ENCODE data around the gene LLCFC1.
A peak's percentile ranks its signal among the peaks of the same experiment; 100 is the strongest.

Gene LLCFC1

GRCh38 chr7:142908290-142908689 is 31.0 kb upstream of the LLCFC1 start:
- no peak overlapping the region for H2AK5ac ChIP-seq (ENCODE audit: low read length)
- H3K36me3 ChIP-seq (ENCODE audit: control insufficient read depth in 1 of 2, insufficient read depth in 2 of 2, low read length in 2 of 2), result no peaks in the 10 kb centered on the region
- no peak overlapping the region for H4K91ac ChIP-seq (ENCODE audit: low read depth, low read length)
- no CpG with 5 or more reads among the region's 11 CpGs for WGBS (ENCODE audit: extremely low coverage, insufficient coverage, insufficient read length)
- no peaks in the 10 kb centered on the region for H3K27me3 ChIP-seq (ENCODE audit: insufficient read depth, low read length)
- no peak overlapping the region for H2BK120ac ChIP-seq (ENCODE audit: insufficient read depth, low read length, poor library complexity)
- peaks cover 5% of the 10 kb centered on the region for H3K9me3 ChIP-seq (ENCODE audit: insufficient read depth, low read depth, low read length)
- no peak overlapping the region for H4K8ac ChIP-seq (ENCODE audit: low read depth, low read length)
- no peaks in the 10 kb centered on the region for H3K79me1 ChIP-seq (ENCODE audit: low read length)
- no peak overlapping the region for H2AFZ ChIP-seq (ENCODE audit: insufficient read depth, low read length, poor library complexity)
- no peak overlapping the region for H3K14ac ChIP-seq (ENCODE audit: low read length)
- H3K4me2 ChIP-seq (ENCODE audit: low read length), result no peak overlapping the region
- no peak overlapping the region for H3K23ac ChIP-seq (ENCODE audit: low read length)
- no peak overlapping the region for H3K9ac ChIP-seq (ENCODE audit: low read length)
- H3K4me3 ChIP-seq (ENCODE audit: low read depth, low read length), result no peak overlapping the region
- H3K18ac ChIP-seq (ENCODE audit: low read length), result no peak overlapping the region
- H2BK5ac ChIP-seq (ENCODE audit: low read depth, low read length, poor library complexity), result no peak overlapping the region
- no peak for DNase-seq
- peaks cover 0 to 3% of the 10 kb centered on the region in 2 experiments for H3K4me1 ChIP-seq (ENCODE audit: control insufficient read depth in 1 of 2, insufficient read depth in 2 of 2, low read length in 2 of 2)
- no peak overlapping the region for H2BK12ac ChIP-seq (ENCODE audit: low read length)
- no peak overlapping the region for H4K12ac ChIP-seq (ENCODE audit: low read depth, low read length)
- H3K4ac ChIP-seq (ENCODE audit: low read depth, low read length), result no peak overlapping the region
- H3K27ac ChIP-seq (ENCODE audit: low read depth, low read length), result no peak overlapping the region
- H3K79me2 ChIP-seq (ENCODE audit: control insufficient read depth, insufficient read depth, low read length, poor library complexity), result no peaks in the 10 kb centered on the region

- H3K27ac ChIP-seq (ENCODE audit: low read depth, low read length), result no peak overlapping the region
Measured at GRCh38 chr7:142908921-142909890, 30.1 kb upstream of the LLCFC1 start.

DNA sequence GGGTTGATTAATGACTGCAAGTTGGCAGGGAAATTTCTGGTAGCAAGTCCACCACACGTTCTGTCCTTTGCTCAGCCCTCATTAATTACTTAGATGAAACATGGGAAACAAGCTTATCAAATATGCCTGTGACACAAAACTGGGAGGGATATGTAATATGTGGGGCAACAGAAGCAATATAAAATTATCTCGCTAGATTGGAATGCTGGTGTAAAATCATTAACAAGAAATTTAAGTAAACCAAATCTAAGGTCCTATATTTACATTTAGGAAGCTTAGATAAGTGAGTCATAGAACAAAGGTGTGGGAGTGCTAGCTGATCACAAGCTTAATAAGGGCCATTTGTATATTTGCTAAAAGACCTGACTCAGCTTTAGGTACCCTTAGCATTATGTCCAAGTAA is 29.3 kb upstream of the LLCFC1 start:
- Histone ChIP-seq H2AK5ac (ENCODE audit: low read length) (no peak overlapping the region), H3K79me1 (ENCODE audit: low read length) (no peaks in the 10 kb centered on the region), H3K4ac (ENCODE audit: low read depth, low read length) (no peak overlapping the region), H2BK12ac (ENCODE audit: low read length) (no peak overlapping the region), H3K36me3 (ENCODE audit: control insufficient read depth in 1 of 2, insufficient read depth in 2 of 2, low read length in 2 of 2) (no peaks in the 10 kb centered on the region), H2BK120ac (ENCODE audit: insufficient read depth, low read length, poor library complexity) (no peak overlapping the region), H4K8ac (ENCODE audit: low read depth, low read length) (no peak overlapping the region), H4K12ac (ENCODE audit: low read depth, low read length) (no peak overlapping the region), H2BK5ac (ENCODE audit: low read depth, low read length, poor library complexity) (no peak overlapping the region), H3K18ac (ENCODE audit: low read length) (no peak overlapping the region), H3K79me2 (ENCODE audit: control insufficient read depth, insufficient read depth, low read length, poor library complexity) (no peaks in the 10 kb centered on the region), H3K27ac (ENCODE audit: low read depth, low read length) (no peak overlapping the region), H4K91ac (ENCODE audit: low read depth, low read length) (no peak overlapping the region), H3K4me2 (ENCODE audit: low read length) (no peak overlapping the region), H3K4me1 (ENCODE audit: control insufficient read depth in 1 of 2, insufficient read depth in 2 of 2, low read length in 2 of 2) (peaks cover 2 to 9% of the 10 kb centered on the region in 2 experiments), H3K4me3 (ENCODE audit: low read depth, low read length) (no peak overlapping the region), H3K9ac (ENCODE audit: low read length) (no peak overlapping the region), H2AFZ (ENCODE audit: insufficient read depth, low read length, poor library complexity) (no peak overlapping the region), H3K14ac (ENCODE audit: low read length) (no peak overlapping the region), H3K23ac (ENCODE audit: low read length) (no peak overlapping the region), H3K27me3 (ENCODE audit: insufficient read depth, low read length) (no peaks in the 10 kb centered on the region), H3K9me3 (ENCODE audit: insufficient read depth, low read depth, low read length) (peaks cover 5% of the 10 kb centered on the region)
- no CpG with 5 or more reads among the region's 2 CpGs for WGBS (ENCODE audit: extremely low coverage, insufficient coverage, insufficient read length)
- no peak for DNase-seq

More at GRCh38 chr7:142908921-142909890, 30.1 kb upstream of the LLCFC1 start:
- H3K36me3 ChIP-seq (ENCODE audit: control insufficient read depth in 1 of 2, insufficient read depth in 2 of 2, low read length in 2 of 2), result no peaks in the 10 kb centered on the region
- H3K18ac ChIP-seq (ENCODE audit: low read length), result no peak overlapping the region
- H2AK5ac ChIP-seq (ENCODE audit: low read length), result no peak overlapping the region
- H3K4me1 ChIP-seq (ENCODE audit: control insufficient read depth in 1 of 2, insufficient read depth in 2 of 2, low read length in 2 of 2), result peaks cover 2 to 9% of the 10 kb centered on the region in 2 experiments
- H3K79me2 ChIP-seq (ENCODE audit: control insufficient read depth, insufficient read depth, low read length, poor library complexity), result no peaks in the 10 kb centered on the region
- no peak overlapping the region for H3K4me2 ChIP-seq (ENCODE audit: low read length)
- H3K9ac ChIP-seq (ENCODE audit: low read length), result no peak overlapping the region
- H3K9me3 ChIP-seq (ENCODE audit: insufficient read depth, low read depth, low read length), result peaks cover 5% of the 10 kb centered on the region
- no peak overlapping the region for H4K8ac ChIP-seq (ENCODE audit: low read depth, low read length)
- no peak overlapping the region for H3K23ac ChIP-seq (ENCODE audit: low read length)
- peak in 1 of 2 donors; percentile 59 for DNase-seq
- no peak overlapping the region for H2BK120ac ChIP-seq (ENCODE audit: insufficient read depth, low read length, poor library complexity)
- no peak overlapping the region for H4K12ac ChIP-seq (ENCODE audit: low read depth, low read length)
- no peaks in the 10 kb centered on the region for H3K79me1 ChIP-seq (ENCODE audit: low read length)
- H2BK12ac ChIP-seq (ENCODE audit: low read length), result no peak overlapping the region
- no peak overlapping the region for H4K91ac ChIP-seq (ENCODE audit: low read depth, low read length)
- WGBS (ENCODE audit: extremely low coverage, insufficient coverage, insufficient read length), result no CpG with 5 or more reads among the region's 21 CpGs
- H2BK5ac ChIP-seq (ENCODE audit: low read depth, low read length, poor library complexity), result no peak overlapping the region
- H3K4ac ChIP-seq (ENCODE audit: low read depth, low read length), result no peak overlapping the region
- no peak overlapping the region for H3K4me3 ChIP-seq (ENCODE audit: low read depth, low read length)
- no peak overlapping the region for H2AFZ ChIP-seq (ENCODE audit: insufficient read depth, low read length, poor library complexity)
- H3K27me3 ChIP-seq (ENCODE audit: insufficient read depth, low read length), result no peaks in the 10 kb centered on the region
- H3K14ac ChIP-seq (ENCODE audit: low read length), result no peak overlapping the region

GRCh38 chr7:142910481-142910880 is 28.8 kb upstream of the LLCFC1 start:
- Histone ChIP-seq H3K18ac (ENCODE audit: low read length) (no peak overlapping the region), H3K23ac (ENCODE audit: low read length) (no peak overlapping the region), H2AK5ac (ENCODE audit: low read length) (no peak overlapping the region), H3K27me3 (ENCODE audit: insufficient read depth, low read length) (no peaks in the 10 kb centered on the region), H3K4me2 (ENCODE audit: low read length) (no peak overlapping the region), H2BK5ac (ENCODE audit: low read depth, low read length, poor library complexity) (no peak overlapping the region), H4K91ac (ENCODE audit: low read depth, low read length) (no peak overlapping the region), H3K4ac (ENCODE audit: low read depth, low read length) (no peak overlapping the region), H2BK120ac (ENCODE audit: insufficient read depth, low read length, poor library complexity) (no peak overlapping the region), H3K79me2 (ENCODE audit: control insufficient read depth, insufficient read depth, low read length, poor library complexity) (no peaks in the 10 kb centered on the region), H2AFZ (ENCODE audit: insufficient read depth, low read length, poor library complexity) (no peak overlapping the region), H3K9me3 (ENCODE audit: insufficient read depth, low read depth, low read length) (peaks cover 5% of the 10 kb centered on the region), H3K4me3 (ENCODE audit: low read depth, low read length) (no peak overlapping the region), H2BK12ac (ENCODE audit: low read length) (no peak overlapping the region), H3K36me3 (ENCODE audit: control insufficient read depth in 1 of 2, insufficient read depth in 2 of 2, low read length in 2 of 2) (no peaks in the 10 kb centered on the region), H4K12ac (ENCODE audit: low read depth, low read length) (no peak overlapping the region), H3K79me1 (ENCODE audit: low read length) (no peaks in the 10 kb centered on the region), H3K14ac (ENCODE audit: low read length) (no peak overlapping the region), H4K8ac (ENCODE audit: low read depth, low read length) (no peak overlapping the region), H3K27ac (ENCODE audit: low read depth, low read length) (no peak overlapping the region), H3K9ac (ENCODE audit: low read length) (no peak overlapping the region), H3K4me1 (ENCODE audit: control insufficient read depth in 1 of 2, insufficient read depth in 2 of 2, low read length in 2 of 2) (peaks cover 2 to 9% of the 10 kb centered on the region in 2 experiments)
- DNase-seq, result no peak
- WGBS (ENCODE audit: extremely low coverage, insufficient coverage, insufficient read length), result no CpG with 5 or more reads among the region's 2 CpGs
